Liver (tissue), 6 donors: ENCODE data around the gene CATSPER3. TPM values are rescaled to one million over a fixed set of nuclear protein-coding genes. Genes with fewer than 3 reads are reported as not detected.

Experiments used
- EGR1 ChIP-seq, 2 donors: IDR thresholded peaks; 2 replicates each; pipeline ENCODE4 v1.6.1; 2016 to 2018; ENCODE audit warnings: antibody characterized with exemption in 2 of 2, low read depth in 2 of 2
- JUND ChIP-seq, 2 donors: IDR thresholded peaks; 2 replicates each; pipeline ENCODE4 v1.6.1; 2016; ENCODE audit warnings: antibody characterized with exemption in 2 of 2
- SP1 ChIP-seq: IDR thresholded peaks from 2 replicates; pipeline ENCODE4 v1.6.1; 2018; ENCODE audit warnings: antibody characterized with exemption, mild to moderate bottlenecking
- polyA plus RNA-seq, 2 donors: library from polyadenylated mRNA; stranded (reverse) in 1 of 2; unstranded in 1 of 2; fragments of 200-250 nt in 1 of 2; fragments of >200 nt in 1 of 2; fragmentation: Nextera tagmentation in 1 of 2; extraction: Ambion mirVana in 1 of 2; gene quantifications; one replicate each; pipeline versions ENCODE4 v1.2.1 to v1.2.3, GENCODE V29; 2013 to 2015
- small RNA-seq: library from RNA; depleted of rRNA; stranded (forward); fragments of <200 nt; gene quantifications from one replicate; pipeline ENCODE3, GENCODE V24; 2014
- total RNA-seq, 2 donors: library from RNA; depleted of rRNA; stranded (reverse); fragments of >200 nt; gene quantifications; one replicate each; pipeline ENCODE4 v1.2.3, GENCODE V29; 2014
- TF ChIP-seq, protein P1 (sequence below): IDR thresholded peaks from 2 replicates; pipeline ENCODE4 v1.6.1; 2016; ENCODE audit warnings: antibody characterized with exemption, mild to moderate bottlenecking
- TF ChIP-seq, protein P2 (sequence below): IDR thresholded peaks from 2 replicates; pipeline ENCODE4 v1.6.1; 2016; ENCODE audit warnings: antibody characterized with exemption
- donor health status: healthy.
- donor health status: healthy.
- donor health status: healthy.

The CATSPER3 gene
- total and polyA plus RNA-seq, 4 donors = 0.28 to 0.37 (median 0.34) TPM

DNA sequence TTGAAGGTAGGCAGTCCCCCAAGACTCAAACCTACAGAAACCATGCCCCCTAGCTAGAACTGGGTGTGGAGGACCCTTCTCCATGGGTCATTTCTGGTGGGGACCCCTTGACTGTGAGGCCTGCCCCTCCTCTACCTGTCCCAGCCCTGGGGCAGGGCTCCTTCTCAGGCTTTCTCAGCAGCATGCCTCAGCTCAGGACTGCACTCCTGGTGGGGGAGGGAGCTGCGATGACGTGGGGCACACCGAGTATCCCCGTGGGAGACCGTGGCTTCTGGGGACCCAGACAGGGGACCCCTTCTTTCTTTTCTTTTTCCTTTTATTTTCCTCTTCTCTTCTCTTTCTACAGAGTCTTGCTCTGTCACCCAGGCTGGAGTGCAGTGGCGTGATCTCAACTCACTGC is 93.3 kb downstream of the CATSPER3 start (continued):
- TF ChIP-seq, protein P1, sequence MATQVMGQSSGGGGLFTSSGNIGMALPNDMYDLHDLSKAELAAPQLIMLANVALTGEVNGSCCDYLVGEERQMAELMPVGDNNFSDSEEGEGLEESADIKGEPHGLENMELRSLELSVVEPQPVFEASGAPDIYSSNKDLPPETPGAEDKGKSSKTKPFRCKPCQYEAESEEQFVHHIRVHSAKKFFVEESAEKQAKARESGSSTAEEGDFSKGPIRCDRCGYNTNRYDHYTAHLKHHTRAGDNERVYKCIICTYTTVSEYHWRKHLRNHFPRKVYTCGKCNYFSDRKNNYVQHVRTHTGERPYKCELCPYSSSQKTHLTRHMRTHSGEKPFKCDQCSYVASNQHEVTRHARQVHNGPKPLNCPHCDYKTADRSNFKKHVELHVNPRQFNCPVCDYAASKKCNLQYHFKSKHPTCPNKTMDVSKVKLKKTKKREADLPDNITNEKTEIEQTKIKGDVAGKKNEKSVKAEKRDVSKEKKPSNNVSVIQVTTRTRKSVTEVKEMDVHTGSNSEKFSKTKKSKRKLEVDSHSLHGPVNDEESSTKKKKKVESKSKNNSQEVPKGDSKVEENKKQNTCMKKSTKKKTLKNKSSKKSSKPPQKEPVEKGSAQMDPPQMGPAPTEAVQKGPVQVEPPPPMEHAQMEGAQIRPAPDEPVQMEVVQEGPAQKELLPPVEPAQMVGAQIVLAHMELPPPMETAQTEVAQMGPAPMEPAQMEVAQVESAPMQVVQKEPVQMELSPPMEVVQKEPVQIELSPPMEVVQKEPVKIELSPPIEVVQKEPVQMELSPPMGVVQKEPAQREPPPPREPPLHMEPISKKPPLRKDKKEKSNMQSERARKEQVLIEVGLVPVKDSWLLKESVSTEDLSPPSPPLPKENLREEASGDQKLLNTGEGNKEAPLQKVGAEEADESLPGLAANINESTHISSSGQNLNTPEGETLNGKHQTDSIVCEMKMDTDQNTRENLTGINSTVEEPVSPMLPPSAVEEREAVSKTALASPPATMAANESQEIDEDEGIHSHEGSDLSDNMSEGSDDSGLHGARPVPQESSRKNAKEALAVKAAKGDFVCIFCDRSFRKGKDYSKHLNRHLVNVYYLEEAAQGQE = no peak
- TF ChIP-seq JUND (IDR thresholded peaks at IDR 0.05) (no peak), SP1 (no peak), EGR1 (IDR thresholded peaks at IDR 0.05; ENCODE audit: low read depth in 2 of 2) (no peak)
- TF ChIP-seq, protein P2, sequence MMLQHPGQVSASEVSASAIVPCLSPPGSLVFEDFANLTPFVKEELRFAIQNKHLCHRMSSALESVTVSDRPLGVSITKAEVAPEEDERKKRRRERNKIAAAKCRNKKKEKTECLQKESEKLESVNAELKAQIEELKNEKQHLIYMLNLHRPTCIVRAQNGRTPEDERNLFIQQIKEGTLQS = no peak

Small RNA genes lying within 50 kb of the gene (small RNA-seq; reads per million reads assigned to genes)
- gene MIR4461 = not detected
- not detected for gene MTND3P25
- not detected for gene MTND4LP30

Other genes with a start within 250 kb of the CATSPER3 start
- 1 to 10 TPM; 5.2 to 9.2 TPM for gene CAMLG, start 229.4 kb upstream of the CATSPER3 start, total RNA-seq
- 10 to 100 TPM; 10.3 to 17.0 TPM for gene CAMLG, start 229.4 kb upstream of the CATSPER3 start, polyA plus RNA-seq
- gene DDX46, start 209.1 kb upstream of the CATSPER3 start, total RNA-seq = 10 to 100 TPM; 16.3 to 24.3 TPM
- 10 to 100 TPM; 11.2 to 15.7 TPM for gene DDX46, start 209.1 kb upstream of the CATSPER3 start, polyA plus RNA-seq
- gene C5orf24, start 121.9 kb upstream of the CATSPER3 start, total RNA-seq = 10 to 100 TPM; 21.5 to 48.9 TPM
- 10 to 100 TPM; 14.5 to 25.3 TPM for gene C5orf24, start 121.9 kb upstream of the CATSPER3 start, polyA plus RNA-seq
- 10 to 100 TPM; 35.3 to 53.1 TPM for gene TXNDC15, start 93.5 kb upstream of the CATSPER3 start, total RNA-seq
- gene TXNDC15, start 93.5 kb upstream of the CATSPER3 start, polyA plus RNA-seq = 10 to 100 TPM; 29.3 to 53.0 TPM
- 10 to 100 TPM in 1 of 2 donors, 1 to 10 TPM in 1; 8.3 to 12.4 TPM for gene PCBD2, start 62.8 kb upstream of the CATSPER3 start, total RNA-seq
- gene PCBD2, start 62.8 kb upstream of the CATSPER3 start, polyA plus RNA-seq = 10 to 100 TPM in 1 of 2 donors, 1 to 10 TPM in 1; 5.9 to 12.8 TPM
- not detected for gene PITX1, start 66.3 kb downstream of the CATSPER3 start, total RNA-seq
- under 1 TPM in 1 of 2 donors, not detected in 1; 0.02 TPM for gene PITX1, start 66.3 kb downstream of the CATSPER3 start, polyA plus RNA-seq